ENCODE data around the gene TUBG2. TPM values are rescaled to one million over a fixed set of nuclear protein-coding genes. Genes with fewer than 3 reads are reported as not detected.
A peak's percentile ranks its signal among the peaks of the same experiment; 100 is the strongest.
"Not testable (repeated sequence)": the region's sequence is repeated elsewhere in the genome, so short reads cannot be mapped to it uniquely, and the experiment has no call there.

Gene TUBG2
- total RNA-seq (2014; rRNA removed; shearing (Covaris generic)) = 19.9 and 21.6 TPM in 2 replicates

- peak; percentile 85 for DNase-seq (ENCODE audit: low read depth)
These were observed at the start of gene TUBG2 for GRCh38 chr17:42659079-42659931. TUBG2 (plus strand) TSS chr17:42659284; CDS start chr17:42659504, 220 bp downstream.

DNA sequence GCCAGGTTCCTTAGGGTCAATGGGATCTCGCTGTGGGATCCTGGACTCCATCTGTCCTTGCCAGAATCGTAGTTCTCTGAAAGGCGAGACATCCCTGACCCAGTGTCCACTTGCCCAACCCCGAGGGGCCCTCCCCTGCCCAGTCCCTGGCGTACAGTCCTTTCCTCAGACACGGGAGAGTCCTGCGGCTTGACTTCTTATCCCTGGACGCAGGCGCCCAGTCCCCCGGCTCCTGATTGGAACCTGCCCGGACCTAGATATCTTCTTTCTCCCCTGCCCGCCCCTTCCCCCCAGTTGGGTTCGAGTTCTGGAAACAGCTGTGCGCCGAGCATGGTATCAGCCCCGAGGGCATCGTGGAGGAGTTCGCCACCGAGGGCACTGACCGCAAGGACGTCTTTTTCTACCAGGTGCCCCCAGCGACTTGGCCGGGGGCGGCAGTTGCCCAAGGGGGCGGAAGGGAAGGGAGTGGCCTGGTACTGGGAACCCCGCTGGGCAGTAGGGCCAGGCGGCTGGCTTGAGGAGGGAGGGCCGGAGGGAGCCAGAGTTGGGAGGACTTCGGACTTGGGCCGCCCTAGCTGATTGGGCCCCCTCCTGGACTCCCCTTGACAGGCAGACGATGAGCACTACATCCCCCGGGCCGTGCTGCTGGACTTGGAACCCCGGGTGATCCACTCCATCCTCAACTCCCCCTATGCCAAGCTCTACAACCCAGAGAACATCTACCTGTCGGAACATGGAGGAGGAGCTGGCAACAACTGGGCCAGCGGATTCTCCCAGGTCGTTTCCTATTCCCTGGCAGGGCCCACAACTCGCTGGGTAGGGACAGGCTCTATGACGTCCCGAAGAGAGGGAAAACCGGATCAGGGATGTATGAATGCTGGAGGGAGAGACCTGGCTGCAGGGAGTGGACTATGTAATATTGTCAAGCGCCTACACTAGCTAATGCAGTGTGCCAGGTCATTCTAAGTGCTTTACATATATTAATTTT lies 49.0 kb upstream of the TUBG2 start:
- DNase-seq (ENCODE audit: low read depth) = peak; percentile 51

GRCh38 chr17:42612013-42612412 lies 47.1 kb upstream of the TUBG2 start:
- no peak for DNase-seq (ENCODE audit: low read depth)

- no peak for DNase-seq (ENCODE audit: low read depth)
These were observed 45.3 kb upstream of the TUBG2 start for GRCh38 chr17:42613699-42614295.

DNA sequence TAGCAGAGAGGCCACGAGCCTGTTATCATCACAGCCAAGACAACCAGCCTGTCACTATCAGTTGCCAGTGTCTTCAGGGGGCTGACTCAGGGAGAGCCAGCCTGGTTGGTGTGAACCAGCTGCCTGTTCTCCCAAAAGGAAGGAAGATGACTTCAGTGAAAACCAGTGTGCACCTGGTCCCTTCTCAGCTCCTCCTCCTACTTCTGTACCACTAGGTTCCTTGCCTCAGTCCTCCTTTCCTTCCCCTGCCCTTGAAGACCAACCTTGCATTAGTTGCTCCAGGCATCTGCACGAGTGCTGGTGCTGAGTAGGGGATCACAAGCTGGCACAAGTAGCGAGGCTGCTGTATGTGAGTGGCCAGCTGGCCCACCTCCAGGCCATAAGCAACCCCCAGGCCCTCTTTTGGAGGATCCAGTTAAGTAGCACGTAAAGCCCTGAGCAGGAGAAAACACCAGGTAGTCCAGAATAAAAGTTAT lies 41.1 kb upstream of the TUBG2 start:
- DNase-seq (ENCODE audit: low read depth) = no peak

DNA sequence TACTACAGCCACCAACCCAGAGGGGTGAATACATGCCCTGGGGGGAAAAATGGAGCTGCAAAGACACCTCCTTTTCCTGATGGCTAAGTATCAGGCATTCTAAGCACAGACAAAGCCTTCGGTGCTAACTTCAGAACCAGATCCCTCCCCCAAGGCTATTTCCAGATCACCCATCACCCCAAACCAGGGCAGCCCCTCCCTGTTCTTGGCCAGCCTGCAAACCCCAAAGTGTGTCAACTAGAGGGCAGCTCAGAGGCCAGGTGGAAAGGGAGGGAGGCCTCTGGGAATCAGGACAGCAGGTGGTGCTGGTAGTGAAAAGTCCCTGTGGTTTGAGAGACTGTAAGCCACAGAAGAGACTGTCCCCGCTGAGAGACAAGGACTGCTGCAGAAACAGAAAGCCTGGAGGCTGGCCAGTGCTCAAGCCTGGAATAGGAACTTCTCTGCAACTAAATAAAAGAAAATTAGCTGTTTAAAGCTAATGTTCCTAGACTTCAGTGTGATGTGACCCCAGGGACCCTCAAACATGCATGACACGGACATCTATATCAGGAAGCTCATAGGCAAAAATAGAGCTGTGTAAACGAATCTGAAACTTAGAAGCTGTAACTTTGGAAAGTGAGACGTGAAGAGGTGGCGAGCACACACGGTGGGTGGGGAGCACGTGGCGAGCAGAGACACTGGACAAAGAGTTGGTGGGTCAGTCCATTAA lies 40.5 kb upstream of the TUBG2 start:
- DNase-seq (ENCODE audit: low read depth) = peak; percentile 61

- not testable (repeated sequence) for DNase-seq (ENCODE audit: low read depth)
These were observed 37.1 kb upstream of the TUBG2 start for GRCh38 chr17:42621987-42622386.

- DNase-seq (ENCODE audit: low read depth) = no peak
These were observed 35.8 kb upstream of the TUBG2 start for GRCh38 chr17:42623271-42623670.

- peak; percentile 58 for DNase-seq (ENCODE audit: low read depth)
These were observed 35.1 kb upstream of the TUBG2 start for GRCh38 chr17:42623732-42624596.

DNA sequence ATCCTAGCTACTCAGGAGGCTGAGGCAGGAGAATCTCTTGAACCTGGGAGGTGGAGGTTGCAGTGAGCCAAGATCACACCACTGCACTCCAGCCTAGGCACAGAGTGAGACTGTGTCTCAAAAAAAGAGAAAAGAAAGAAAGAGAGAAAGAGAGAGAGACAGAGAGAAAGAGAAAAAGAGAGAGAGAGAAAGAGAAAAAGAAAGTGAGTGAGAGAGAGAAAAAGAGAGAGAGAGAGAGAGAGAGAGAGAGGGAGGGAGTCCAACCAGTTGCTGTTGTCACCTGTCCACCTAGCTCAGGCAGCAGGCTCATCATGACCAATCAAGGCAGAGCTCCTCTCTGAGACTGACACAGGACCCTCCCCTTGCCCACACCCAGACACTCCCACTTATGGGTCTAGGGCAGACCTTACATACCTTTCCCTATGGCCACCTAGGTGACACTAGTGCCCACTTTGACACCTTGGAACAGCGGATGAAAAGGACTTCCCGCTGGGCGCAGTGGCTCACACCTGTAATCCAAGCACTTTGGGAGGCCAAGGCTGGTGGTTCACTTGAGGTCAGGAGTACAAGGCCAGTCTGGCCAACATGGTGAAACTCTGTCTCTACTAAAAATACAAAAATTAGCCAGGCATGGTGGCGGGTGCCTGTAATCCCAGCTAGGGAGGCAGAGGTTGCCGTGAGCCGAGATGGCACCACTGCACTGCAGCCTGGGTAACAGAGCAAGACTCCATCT lies 31.9 kb upstream of the TUBG2 start:
- not testable (repeated sequence) for DNase-seq (ENCODE audit: low read depth)

DNA sequence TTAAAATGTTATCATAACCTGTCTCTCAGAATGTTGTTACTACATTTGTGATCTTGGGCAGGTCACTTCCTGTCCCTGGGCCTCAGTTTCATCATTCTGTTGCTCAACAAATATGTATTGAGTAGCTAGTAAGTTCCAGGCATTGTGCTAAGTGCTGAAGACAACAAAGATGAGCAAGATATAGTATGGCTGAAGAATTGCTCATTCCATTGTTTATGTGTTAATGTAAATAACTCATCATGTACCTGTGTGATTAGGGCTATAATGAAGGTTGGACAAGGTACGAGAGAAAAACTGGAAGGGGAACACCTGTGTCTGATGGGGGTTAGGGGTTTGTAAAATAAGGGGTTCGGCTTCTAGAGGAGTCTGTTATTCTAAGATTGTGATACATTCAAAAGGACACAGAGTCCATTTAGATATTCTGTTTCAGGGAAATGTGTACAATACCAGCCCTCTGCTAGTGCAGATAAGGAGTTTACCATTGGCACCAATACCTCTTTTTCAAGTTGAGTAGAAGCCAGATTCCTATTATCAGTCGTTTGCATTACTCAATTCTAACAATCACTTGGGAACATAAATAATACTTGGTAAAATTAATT lies 29.6 kb upstream of the TUBG2 start:
- DNase-seq (ENCODE audit: low read depth) = no peak

- no peak for DNase-seq (ENCODE audit: low read depth)
These were observed 26.1 kb upstream of the TUBG2 start for GRCh38 chr17:42632949-42633444.

GRCh38 chr17:42639525-42640113 lies 19.5 kb upstream of the TUBG2 start:
- DNase-seq (ENCODE audit: low read depth) = no peak

DNA sequence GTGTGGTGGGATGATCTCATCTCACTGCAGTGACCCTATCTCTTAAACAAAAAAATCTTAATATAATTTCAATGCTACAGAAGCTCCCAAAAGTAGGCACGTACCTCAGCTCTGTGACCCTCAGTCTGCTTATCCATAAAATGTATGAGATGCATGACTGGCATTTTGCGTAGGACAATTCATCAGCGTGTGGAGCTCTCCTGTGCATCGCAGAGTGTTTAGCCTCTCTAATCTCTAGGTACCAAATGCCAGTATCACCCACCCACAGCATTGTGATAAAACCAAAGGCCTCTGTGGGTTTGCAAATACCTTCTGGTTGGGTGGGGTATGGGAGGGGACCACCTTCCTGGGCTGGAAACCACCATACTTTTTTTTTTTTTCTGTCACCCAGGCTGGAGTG lies 19.0 kb upstream of the TUBG2 start:
- no peak for DNase-seq (ENCODE audit: low read depth)

DNA sequence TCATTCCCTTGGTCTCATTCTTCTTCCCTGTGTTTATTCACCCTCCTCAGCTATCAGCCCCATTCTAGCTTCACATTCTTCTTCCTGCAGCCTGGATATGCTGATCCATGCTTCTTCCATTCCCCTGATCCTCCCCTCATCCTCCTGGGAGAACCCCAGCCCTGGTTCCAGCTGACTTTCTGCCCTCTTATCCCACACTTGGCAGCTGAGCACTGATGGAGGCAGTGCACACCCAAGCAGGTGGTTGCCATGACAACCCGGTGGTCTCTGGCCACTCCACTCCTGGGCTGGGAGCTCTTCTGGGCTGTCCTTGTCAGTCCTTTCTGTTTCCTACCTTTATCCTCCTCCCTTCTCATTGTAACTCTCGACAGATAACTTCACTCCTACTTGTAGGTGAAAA lies 16.7 kb upstream of the TUBG2 start:
- no peak for DNase-seq (ENCODE audit: low read depth)

GRCh38 chr17:42647778-42648177 lies 11.3 kb upstream of the TUBG2 start:
- DNase-seq (ENCODE audit: low read depth) = peak; percentile 30

DNA sequence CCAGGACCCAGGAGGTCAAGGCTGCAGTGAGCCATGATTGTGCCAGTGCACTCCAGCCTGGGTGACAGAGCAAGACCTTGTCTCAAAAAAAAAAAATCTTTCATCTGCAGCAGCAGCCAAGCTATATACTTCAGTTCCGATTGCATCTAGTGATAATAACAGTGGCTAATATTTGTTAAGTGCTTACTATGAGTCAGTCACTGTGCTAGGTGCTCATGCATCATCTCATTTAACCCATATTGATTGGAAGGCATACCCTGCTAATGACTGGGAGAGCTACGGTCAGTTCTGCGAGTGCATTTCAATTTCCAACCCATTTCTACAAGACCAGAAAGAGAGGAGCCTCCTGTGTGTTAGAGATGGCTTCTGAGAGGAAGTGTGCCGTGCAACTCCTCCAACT lies 7.7 kb upstream of the TUBG2 start:
- DNase-seq (ENCODE audit: low read depth) = no peak

Data from RPMI7951 (cell line).